HS-27A (cell line): ENCODE results near the gene BAHCC1.
"Not testable (repeated sequence)": the region's sequence is repeated elsewhere in the genome, so short reads cannot be mapped to it uniquely, and the experiment has no call there.

Experiments used
- DNase-seq: peaks from one replicate; pipeline ENCODE4 v3.0.0-alpha.2; 2012; ENCODE audit warnings: low read depth, missing footprints

BAHCC1 gene

GRCh38 chr17:81394921-81395599, at the start of gene BAHCC1:
Gene BAHCC1 (plus strand): TSS chr17:81395457. CDS start chr17:81399740, 4,283 bp downstream.
- DNase-seq, result peak; percentile 94

GRCh38 chr17:81346090-81346907, 49.0 kb upstream of the BAHCC1 start:
- DNase-seq, result no peak

GRCh38 chr17:81346908-81347349, 48.3 kb upstream of the BAHCC1 start:
- DNase-seq, result no peak

- DNase-seq, result no peak
Observed at GRCh38 chr17:81347437-81347836, 47.8 kb upstream of the BAHCC1 start.

DNA sequence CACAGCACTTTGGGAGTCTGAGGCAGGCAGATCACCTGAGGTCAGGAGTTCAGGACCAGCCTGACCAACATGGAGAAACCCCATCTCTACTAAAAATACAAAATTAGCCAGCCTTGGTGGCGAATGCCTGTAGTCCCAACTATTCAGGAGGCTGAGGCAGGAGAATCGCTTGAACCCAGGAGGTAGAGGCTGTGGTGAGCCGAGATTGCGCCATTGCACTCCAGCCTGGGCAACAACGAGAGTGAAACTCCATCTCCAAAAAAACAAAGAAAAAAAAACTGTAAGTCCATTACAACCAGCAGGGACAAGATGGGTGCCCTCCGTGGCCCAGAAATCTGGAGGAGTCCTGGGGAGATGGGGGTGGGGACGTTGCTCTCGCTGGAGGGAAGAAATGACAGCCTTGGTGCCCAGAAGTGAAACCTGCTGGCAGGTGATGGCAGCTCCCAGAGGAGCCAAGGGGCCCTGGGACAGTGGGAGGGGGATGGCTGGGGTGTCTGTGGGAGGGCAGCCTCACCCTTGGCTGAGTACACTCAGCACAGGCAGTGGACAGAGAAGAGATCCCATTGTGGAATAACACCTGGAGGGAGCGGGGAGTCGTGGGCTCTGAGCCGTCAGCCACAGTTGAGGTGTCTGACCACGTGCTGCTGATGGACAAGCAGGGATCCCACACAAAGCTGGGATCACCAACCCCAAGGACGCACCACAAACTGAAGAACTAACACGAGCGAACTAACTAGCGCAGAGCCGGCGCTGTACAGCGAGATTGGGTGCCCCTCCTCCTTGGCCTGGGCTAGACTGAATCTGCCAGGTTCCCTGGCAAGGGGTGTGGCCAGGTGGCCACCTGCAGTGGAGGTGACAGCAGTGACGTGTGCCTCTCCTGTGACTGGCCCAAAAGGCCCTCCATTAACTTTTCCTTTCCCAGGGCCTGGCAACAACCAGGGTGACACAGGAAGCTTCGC, 46.9 kb upstream of the BAHCC1 start:
- DNase-seq, result no peak

GRCh38 chr17:81349397-81350319, 45.6 kb upstream of the BAHCC1 start:
- no peak for DNase-seq

DNA sequence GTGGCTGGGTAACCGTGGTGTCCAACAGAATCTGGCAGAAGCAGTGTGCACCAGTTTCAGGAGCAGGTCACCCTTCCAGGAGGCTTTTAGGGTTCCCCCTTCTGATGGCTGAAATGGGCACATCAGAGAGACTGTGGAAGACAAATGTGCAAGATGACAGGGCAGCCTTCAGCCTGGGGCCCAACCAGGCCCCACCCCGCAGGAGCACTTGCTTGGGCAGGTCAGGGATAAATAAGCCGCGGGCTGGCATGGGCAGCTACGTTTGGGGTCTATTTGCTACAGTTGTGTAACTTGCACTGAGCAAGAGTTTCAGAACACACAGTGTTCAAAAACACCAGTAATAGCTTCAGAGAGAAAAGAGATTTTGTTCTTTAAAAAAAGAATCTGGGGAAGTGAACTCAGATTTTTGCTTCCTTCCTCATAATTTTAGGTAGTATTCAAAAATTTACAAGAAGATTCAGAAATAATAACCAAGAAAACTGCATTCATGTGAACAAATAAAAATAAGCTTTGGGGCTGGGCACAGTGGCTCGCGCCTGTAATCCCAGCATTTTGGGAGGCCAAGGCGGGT, 44.9 kb upstream of the BAHCC1 start:
- no peak for DNase-seq

DNA sequence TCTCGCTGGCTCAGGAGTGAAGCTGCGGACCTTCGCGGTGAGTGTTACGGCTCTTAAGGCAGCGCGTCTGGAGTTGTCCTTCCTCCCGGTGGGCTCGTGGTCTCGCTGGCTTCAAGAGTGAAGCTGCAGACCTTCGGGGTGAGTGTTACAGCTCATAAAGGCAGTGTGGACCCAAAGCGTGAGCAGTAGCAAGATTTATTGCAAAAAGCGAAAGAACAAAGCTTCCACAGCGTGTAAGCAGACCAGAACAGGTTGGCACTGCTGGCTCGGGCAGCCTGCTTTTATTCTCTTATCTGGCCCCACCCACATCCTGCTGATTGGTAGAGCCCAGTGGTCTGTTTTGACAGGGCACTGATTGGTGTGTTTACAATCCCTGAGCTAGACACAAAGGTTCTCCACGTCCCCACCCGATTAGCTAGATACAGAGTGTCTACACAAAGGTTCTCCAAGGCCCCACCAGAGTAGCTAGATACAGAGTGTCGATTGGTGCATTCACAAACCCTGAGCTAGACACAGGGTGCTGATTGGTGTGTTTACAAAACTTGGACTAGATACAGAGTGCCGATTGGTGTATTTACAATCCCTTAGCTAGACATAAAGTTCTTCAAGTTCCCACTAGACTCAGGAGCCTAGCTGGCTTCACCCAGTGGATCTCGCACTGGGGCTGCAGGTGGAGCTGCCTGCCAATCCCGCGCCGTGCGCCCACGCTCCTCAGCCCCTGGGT, 43.8 kb upstream of the BAHCC1 start:
- not testable (repeated sequence) for DNase-seq

- not testable (repeated sequence) for DNase-seq
Observed at GRCh38 chr17:81352056-81352455, 43.2 kb upstream of the BAHCC1 start.

DNA sequence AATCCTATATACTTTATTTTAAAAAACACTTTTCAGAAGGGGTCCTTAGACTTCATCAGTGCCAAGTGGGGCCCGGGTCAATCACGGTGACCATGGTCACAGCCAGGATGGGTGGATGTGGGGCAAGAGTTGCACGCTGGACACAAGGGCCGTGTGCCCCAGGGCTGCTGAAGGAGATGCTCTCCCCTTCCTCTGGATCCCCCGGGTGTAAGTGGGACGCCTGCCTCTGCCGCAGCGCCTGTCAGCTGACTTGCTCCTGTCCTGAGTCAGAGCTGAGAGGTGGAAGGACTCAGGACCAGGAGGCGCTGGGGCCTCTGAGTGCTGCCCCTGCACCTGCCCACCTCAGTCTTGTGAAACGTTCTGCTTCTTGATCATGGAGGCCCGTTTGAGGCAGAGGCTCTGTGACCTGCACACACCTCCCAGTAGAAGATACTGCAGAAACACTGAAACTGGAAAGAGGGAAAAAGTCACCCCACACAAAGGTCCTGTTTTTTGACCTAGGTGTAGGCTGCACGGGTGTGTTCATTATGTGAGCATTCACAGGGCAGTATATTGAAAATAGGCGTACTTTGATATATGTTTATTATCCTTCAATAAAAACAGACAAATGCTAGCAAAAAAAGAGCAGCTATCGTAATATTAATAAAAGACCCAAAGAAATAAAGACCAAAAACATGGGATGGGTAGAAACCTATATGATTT, 40.9 kb upstream of the BAHCC1 start:
- DNase-seq, result no peak

- DNase-seq, result no peak
Observed at GRCh38 chr17:81354954-81355347, 40.3 kb upstream of the BAHCC1 start.

GRCh38 chr17:81359218-81359617, 36.0 kb upstream of the BAHCC1 start:
- no peak for DNase-seq

DNA sequence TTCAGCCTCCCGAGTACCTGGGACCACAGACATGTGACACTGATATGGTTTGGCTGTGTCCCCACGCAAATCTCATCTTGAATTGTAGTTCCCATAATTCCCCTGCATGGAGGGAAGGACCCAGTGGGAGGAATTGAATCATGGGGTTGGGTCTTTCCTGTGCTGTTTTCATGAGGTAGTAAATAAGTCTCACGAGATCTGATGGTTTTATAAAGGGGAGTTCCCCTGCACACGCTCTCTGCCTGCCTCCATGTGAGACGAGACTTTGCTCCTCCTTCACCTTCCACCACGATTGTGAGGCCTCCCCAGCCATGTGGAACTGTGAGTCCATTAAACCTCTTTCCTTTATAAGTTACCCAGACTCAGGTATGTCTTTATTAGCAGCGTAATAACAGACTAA, 33.3 kb upstream of the BAHCC1 start:
- DNase-seq, result not testable (repeated sequence)

DNA sequence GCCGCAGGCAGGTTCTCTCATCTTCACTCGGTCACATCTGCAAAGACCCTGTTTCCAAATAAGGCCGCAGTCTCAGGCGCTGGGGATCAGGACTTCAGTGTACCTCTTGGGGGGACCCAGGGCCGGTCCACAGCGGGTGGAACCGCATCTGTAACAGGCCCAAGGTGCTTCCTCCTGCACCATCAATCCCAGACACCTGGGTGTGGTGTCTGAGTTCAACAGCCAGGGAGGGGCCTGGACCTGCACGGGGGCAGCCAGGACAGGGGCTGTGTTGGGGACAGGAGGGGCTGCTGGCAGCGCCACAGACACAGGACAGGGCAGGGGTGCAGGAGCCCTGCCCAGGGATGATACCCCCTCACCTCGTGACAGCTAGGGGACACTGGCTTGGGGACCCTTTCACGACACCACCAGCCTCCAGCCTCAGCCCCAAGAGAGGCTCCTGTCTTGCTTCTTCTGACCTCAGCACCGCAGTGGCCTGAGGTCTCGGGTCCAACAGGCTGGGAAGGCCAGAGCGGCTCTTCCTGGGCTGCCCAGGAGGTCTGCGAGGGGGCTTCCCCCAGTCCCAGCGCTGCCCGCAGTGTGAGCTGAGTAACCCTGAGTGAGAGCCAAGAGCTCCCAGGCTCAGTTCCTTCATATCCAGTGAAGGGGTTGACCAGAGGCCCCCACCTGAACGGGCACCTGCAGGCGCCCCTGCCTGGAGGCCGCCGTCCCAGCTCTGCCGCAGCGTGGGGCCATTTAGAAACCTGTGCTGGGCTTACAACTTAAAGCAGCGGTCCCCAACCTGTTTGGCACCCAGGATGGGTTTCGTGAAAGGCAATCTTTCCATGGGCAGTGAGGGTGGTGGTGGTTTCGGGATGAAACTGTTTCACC, 30.7 kb upstream of the BAHCC1 start:
- no peak for DNase-seq

DNA sequence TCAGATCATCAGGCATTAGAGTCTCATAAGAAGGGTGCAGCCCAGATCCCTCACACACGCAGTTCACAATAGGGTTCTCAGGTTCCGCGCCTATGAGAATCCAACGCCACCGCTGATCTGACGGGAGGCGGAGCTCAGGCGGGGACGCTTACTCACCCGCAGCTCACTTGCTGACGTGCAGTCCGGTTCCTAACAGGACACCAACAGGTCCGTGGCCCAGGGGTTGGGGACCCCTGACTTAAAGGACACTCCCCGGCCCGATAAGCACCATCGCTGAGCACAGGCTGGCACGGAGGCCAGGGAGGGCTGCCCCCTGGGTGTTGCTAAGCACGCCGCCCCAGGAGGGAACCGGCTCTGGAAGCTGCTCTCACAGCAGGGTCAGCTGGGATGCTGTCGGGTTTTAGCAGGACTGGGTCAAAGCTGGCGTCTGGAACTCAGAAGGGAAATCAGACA, 30.1 kb upstream of the BAHCC1 start:
- DNase-seq, result no peak

DNA sequence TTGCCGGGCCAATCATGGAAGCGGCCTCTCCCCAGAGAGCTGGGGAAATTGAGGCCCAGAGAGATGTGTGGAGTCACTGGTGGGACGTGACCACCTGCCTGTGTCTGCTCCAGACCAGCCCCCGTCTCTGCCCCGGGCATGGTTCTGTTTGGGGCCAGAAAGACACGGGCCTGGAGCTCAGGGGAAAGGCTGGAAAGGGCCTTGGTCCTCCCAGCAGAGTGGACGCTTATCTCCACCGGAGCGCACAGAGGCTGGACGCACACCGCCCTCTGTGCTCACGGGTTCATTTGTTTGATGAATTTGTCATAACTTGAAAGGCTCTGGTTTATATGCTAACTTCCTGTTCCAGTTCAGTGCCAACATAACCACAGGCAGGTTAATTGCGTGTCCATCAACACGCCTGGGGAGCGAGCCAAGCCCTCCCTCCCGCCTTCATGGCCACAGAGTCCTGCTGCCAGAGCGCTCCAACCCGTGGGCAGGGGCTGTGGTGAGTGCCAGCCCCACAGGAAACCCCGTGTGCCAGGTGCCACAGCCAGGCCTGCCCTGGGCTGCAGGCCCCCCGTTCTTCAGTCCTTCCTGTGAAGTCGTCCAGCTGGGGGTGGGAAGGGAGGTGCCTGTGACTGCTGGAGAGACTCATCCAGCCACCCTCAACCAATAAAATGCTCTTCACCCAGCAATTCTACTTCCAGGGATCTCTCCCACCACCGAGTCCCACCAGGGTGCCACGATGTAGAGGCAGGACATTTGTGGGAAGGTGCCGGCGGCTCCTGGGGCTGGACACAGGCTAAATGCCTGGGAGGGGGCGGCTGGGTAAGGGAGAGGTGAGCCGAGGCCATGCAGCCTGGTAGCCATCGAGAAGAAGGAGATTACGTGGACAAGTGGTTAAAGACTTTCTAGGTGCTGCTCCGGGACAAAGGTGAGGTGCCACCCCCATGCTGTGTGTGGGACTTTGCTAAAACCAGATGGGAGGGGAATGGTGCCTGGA, 29.4 kb upstream of the BAHCC1 start:
- no peak for DNase-seq

DNA sequence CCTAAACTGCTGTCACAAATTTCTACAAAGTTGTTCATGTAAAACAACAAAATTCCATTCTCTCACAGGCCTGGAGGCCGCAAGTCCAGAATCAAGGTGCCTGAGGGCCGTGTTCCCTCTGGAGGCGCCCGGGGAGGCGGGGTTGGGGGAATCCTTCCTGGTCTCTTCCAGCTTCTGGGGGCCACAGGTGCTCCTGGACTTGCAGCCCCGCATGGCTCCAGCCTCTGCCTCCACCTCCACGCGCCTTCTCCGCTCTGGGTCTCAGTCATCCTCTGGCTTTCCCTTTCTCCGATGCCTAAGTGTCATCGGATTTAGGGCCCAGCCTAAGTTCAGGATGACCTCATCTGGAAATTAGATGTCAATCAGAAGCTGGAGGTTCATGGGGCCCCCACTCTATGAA, 28.6 kb upstream of the BAHCC1 start:
- DNase-seq, result no peak
